GM15510 (cell line): ENCODE results near the gene MGMT.

Source experiments
- POLR2A ChIP-seq: IDR thresholded peaks from 3 replicates; pipeline ENCODE4 v1.6.1; 2011; ENCODE audit warnings: borderline replicate concordance; ENCODE audit not compliant: insufficient read length; ENCODE audit errors: extremely low read depth

MGMT gene

GRCh38 chr10:129521161-129522025, 54.4 kb downstream of the MGMT start:
- TF ChIP-seq POLR2A = no peak

DNA sequence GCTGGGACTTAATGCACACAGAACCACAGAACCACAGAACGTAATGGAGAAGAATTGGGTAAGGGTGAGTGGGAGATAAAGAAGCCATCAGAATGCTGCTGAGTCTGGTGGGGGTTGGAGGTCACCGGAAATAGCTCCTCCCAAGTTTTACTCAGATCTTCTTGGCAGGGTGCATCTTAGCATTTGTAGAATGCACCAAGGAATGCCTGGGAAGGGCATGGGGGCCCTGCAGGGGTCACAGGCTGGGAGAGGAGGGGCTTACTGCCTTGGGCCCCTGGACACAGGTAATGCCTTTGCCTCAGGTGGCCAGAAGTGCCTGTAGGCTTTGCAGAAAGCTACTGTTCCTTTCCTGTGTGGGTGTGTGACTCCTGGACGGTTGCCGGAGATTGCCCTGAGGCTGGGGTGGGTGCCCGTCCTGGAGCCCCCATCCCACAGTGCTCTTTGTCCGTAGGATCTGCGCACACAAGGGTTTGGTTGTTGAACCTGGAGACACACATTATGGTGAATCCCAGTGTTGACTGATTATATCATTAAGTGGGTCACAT, 55.1 kb downstream of the MGMT start:
- no peak for TF ChIP-seq POLR2A

DNA sequence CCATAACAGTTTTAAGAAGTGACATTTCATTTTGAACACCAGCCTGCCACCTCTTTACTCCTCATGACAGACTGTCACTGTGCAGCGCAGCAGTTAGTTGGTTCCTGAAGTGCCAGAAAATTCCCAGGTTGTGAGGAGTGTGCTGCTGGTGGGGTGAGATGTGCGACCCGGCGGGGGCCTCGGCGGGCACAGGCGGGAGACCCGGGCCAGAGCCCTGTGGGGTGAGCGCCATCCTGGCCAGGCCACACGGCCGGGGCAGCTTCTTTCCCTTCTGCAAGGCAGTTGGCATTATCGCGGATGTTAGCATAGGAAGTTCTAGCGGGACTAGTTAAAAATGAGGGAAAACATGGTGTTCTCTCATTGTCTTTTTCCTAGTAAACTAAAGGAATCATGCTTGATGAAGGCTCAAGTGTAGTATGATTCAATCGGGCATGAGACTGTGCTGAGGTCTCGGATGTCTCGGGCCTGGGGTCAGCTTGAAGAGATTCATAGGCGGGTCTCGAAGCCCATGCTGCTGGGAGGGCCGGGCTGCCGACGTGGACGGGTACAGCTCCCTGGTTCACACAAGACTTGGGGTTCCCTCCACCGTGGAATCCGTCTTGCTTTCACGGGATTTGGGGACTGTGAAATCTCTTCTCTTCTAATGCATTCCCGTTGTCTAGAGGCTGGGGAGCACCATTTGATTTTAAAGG, 56.1 kb downstream of the MGMT start:
- TF ChIP-seq POLR2A = no peak

- TF ChIP-seq POLR2A = no peak
These were observed 56.8 kb downstream of the MGMT start for GRCh38 chr10:129523723-129524316.

- no peak for TF ChIP-seq POLR2A
These were observed 57.9 kb downstream of the MGMT start for GRCh38 chr10:129524936-129525335.

DNA sequence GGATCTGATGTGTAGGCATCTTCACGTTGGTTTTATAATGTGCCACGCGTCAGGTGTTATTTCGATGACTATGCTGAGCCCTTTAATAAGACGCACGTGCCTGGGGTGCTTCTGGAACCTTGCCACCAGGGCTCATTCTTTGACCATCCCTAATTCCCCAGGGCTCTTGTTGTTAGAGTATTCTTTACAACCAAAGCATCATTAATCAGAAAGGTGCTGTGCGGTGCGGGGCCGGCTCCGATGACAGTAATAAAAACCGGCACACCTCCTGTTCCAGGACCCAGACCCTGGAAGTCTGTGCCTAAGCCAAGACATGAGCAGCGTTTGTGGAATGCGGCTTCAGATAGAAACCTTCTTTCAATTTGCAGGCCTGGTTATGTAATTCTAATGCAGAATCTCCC, 58.4 kb downstream of the MGMT start:
- no peak for TF ChIP-seq POLR2A

- no peak for TF ChIP-seq POLR2A
These were observed 59.9 kb downstream of the MGMT start for GRCh38 chr10:129526943-129527342.

DNA sequence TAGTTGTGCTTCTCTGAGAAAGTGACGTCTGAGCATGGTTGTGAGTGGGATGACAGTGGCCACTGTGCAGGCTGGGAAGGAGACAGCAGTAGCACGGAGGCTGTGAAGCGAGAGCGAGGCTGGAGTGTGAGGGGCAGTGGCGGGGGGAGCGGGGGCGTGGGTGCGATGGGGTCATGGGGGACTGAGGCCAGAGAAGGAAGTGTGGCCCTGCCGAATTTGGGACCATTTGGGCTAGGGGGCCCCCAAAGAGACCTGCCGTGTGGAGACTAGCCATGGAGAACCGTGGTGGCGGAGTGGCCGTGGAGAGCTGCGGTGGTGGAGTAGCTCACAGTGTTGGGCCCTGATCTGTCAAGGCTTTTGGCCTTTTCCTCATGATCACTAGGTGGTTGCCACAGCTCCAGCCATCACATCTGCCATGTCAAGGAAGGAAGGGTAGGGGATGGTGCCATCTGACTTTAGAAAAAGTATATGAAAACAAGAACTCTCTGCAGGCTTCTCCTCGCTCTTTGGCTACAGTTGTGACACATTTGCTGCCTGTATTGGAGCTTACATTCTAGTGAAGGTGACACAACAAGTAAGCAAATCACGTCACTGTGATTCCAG, 61.4 kb downstream of the MGMT start:
- no peak for TF ChIP-seq POLR2A

DNA sequence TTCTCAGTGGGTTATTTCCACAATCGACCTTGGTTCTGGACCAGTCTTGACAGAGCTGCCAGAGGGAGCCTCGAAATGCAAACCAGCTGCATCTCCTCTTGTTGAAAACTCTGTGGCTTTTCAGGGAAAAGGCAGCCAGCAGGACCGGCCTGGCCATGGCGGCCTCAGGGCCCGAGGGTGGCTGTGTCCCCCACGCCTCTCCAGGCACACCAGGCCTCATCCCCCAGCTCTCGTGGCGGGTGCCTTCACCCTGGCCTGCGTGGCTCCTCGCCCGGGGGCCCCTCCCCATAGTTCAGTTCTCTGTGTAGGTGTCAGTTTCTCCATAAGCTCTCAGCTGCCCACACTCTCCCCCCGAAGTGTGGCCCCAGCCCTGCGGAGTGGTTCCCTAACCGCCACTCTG, 63.5 kb downstream of the MGMT start:
- TF ChIP-seq POLR2A = no peak

- no peak for TF ChIP-seq POLR2A
These were observed 64.3 kb downstream of the MGMT start for GRCh38 chr10:129531195-129531968.

DNA sequence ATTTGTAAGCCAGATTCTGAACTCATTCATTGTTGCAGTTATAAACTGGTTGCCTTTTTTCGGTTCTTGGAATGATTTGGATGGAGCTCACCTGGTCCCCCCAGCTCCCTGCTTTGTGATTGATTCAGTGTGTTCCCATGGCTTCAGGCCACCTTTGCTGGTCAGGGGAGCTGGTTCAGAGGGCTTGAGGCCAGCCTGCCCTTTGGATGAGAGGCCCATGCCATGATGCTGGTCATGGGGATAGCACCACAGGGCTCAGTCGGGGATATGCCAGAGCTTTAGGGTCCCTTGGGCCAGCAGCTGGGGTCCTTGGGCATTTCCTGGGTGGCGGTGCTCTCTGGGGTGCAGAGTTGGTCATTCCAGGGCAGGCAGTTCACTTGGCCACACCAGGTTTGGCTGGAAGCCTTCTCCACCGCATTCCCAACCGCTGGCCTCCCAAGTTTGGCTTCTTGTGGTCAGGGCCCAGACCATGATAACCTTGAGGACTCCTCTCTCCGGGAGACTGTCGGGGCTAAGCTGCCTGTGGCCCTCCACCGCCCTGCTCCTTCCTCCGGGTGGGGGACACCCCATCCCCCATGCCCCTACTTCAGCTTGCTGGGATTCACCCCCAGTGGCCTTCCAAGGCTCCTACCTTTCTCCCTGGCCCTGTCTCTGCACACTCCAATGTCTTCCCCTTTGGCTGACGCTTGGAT, 65.1 kb downstream of the MGMT start:
- no peak for TF ChIP-seq POLR2A

- no peak for TF ChIP-seq POLR2A
These were observed 65.8 kb downstream of the MGMT start for GRCh38 chr10:129532838-129533237.

GRCh38 chr10:129533281-129533680, 66.2 kb downstream of the MGMT start:
- no peak for TF ChIP-seq POLR2A

- TF ChIP-seq POLR2A = no peak
These were observed 67.8 kb downstream of the MGMT start for GRCh38 chr10:129534826-129535225.

- no peak for TF ChIP-seq POLR2A
These were observed 69.3 kb downstream of the MGMT start for GRCh38 chr10:129536336-129536735.

DNA sequence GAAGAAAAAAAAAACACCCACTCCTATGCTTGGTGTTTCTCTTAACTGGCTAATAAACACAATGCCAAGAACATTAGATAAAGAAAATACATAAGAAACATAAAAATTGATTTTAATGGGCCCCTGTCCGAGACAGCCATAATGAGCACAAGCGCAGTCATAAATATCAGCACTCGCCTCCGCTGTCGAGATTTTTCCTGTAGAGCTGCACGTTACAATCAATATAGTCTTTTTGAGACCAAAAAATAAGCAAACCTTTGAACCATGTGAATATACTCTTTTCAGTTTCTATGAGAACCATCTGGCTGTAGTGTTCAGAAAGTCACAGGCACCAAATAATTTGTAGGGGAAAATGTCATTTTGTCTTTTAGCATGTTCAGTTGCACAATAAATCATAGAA, 70.1 kb downstream of the MGMT start:
- no peak for TF ChIP-seq POLR2A
